ENCODE data around the gene SPC24.

DNA sequence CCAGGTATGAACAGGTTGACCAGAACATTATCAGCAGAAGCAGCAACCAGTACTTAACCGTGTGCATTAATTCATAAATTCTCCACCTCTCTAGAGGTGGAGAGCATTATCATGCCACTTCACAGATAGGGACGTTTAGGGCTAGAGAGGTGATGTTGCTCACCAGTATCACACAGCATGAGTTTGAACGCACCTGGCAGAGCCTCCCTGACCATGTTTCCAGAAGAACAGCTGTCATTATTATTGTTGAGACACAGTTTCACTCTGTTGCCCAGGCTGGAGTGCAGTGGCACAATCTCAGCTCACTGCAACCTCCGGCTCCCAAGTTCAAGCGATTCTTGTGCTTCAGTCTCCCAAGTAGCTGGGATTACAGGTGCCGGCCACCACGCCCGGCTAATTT, 34.9 kb upstream of the SPC24 start:
- TF ChIP-seq, protein P1, sequence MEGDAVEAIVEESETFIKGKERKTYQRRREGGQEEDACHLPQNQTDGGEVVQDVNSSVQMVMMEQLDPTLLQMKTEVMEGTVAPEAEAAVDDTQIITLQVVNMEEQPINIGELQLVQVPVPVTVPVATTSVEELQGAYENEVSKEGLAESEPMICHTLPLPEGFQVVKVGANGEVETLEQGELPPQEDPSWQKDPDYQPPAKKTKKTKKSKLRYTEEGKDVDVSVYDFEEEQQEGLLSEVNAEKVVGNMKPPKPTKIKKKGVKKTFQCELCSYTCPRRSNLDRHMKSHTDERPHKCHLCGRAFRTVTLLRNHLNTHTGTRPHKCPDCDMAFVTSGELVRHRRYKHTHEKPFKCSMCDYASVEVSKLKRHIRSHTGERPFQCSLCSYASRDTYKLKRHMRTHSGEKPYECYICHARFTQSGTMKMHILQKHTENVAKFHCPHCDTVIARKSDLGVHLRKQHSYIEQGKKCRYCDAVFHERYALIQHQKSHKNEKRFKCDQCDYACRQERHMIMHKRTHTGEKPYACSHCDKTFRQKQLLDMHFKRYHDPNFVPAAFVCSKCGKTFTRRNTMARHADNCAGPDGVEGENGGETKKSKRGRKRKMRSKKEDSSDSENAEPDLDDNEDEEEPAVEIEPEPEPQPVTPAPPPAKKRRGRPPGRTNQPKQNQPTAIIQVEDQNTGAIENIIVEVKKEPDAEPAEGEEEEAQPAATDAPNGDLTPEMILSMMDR (IDR thresholded peaks at IDR 0.05): no peak
- TF ChIP-seq POLR2A (IDR thresholded peaks at IDR 0.05): no peak
